H1 (cell line): Measurements from ENCODE around the gene ARHGAP15. TPM values are rescaled to one million over a fixed set of nuclear protein-coding genes. Genes with fewer than 3 reads are reported as not detected.

Source experiments
- CTCF ChIA-PET: fragments of 300-600 bp; sonication (Branson Sonifier 250); formaldehyde crosslinking; loops from one replicate; lab custom pipeline; 2021; ENCODE audit not compliant: partially characterized antibody; lab: Charles Lee
- POLR2A ChIA-PET: fragments of 300-600 bp; sonication (Branson Sonifier 250); formaldehyde crosslinking; loops from one replicate; lab custom pipeline; 2021; ENCODE audit warnings: inconsistent platforms; ENCODE audit not compliant: partially characterized antibody; lab: Charles Lee
- DNase-seq, 2 experiments: peaks; one replicate each; pipeline versions ENCODE4 v3.0.0 to v3.0.0-alpha.2; 2010 to 2022; ENCODE audit warnings: low spot score in 2 of 2, low read depth in 1 of 2, mixed read lengths in 1 of 2
- FAIRE-seq: peaks from 2 replicates; lab custom pipeline; 2011; peaks lifted over from hg19 to GRCh38; lab: Jason Lieb, UNC
- H2AFZ ChIP-seq: 2 replicates; pipeline ENCODE4 v1.8.1; 2012; ENCODE audit warnings: low read length, inconsistent platforms
- H2AK5ac ChIP-seq: 2 replicates; pipeline ENCODE4 v1.6.1; 2013; ENCODE audit warnings: low read depth, low read length
- H2BK120ac ChIP-seq: replicated peaks from 2 replicates; pipeline ENCODE3; 2013; ENCODE audit warnings: low read depth, low read length, inconsistent platforms
- H2BK12ac ChIP-seq: 2 replicates; pipeline ENCODE4 v1.6.1; 2013; ENCODE audit warnings: low read depth, low read length
- H2BK15ac ChIP-seq: 2 replicates; pipeline ENCODE4 v1.6.1; 2013; ENCODE audit warnings: low read length
- H2BK20ac ChIP-seq: 2 replicates; pipeline ENCODE4 v1.6.1; 2013; ENCODE audit warnings: low read length
- H2BK5ac ChIP-seq: 2 replicates; pipeline ENCODE4 v1.6.1; 2013; ENCODE audit warnings: low read depth, low read length
- H3K14ac ChIP-seq: 2 replicates; pipeline ENCODE4 v1.6.1; 2013; ENCODE audit warnings: inconsistent platforms; ENCODE audit not compliant: insufficient read length
- H3K18ac ChIP-seq: 2 replicates; pipeline ENCODE4 v1.6.1; 2013; ENCODE audit warnings: low read length; ENCODE audit errors: extremely low read depth
- H3K23ac ChIP-seq: 2 replicates; pipeline ENCODE4 v1.6.1; 2013; ENCODE audit warnings: inconsistent platforms; ENCODE audit not compliant: insufficient read length
- H3K23me2 ChIP-seq: 2 replicates; pipeline ENCODE4 v1.6.1; 2013; ENCODE audit warnings: low read depth, low read length
- H3K27ac ChIP-seq: 2 replicates; pipeline ENCODE4 v1.6.1; 2011; ENCODE audit warnings: low read depth, low read length, inconsistent platforms
- H3K27me3 ChIP-seq, 4 experiments: replicated peaks in 1 of 4; 1 replicate in 1 of 4; 2 replicates in 3 of 4; pipeline versions ENCODE4 v1.6.1 to v1.8.1; 2011 to 2013; ENCODE audit warnings: low read length in 3 of 4, mild to moderate bottlenecking in 3 of 4, inconsistent platforms in 2 of 4, mixed read lengths in 2 of 4, moderate library complexity in 1 of 4; ENCODE audit not compliant: control insufficient read depth in 3 of 4, insufficient read depth in 3 of 4; ENCODE audit errors: extremely low read depth in 1 of 4
- H3K36me3 ChIP-seq, 4 experiments: 2 replicates each; pipeline versions ENCODE4 v1.6.1 to v1.8.1; 2011 to 2013; ENCODE audit warnings: mild to moderate bottlenecking in 4 of 4, low read length in 3 of 4, moderate library complexity in 2 of 4, control low read depth in 1 of 4, inconsistent platforms in 1 of 4; ENCODE audit not compliant: insufficient read depth in 4 of 4, control insufficient read depth in 2 of 4
- H3K4ac ChIP-seq: replicated peaks from 2 replicates; pipeline ENCODE3; 2013; ENCODE audit warnings: low read length, low read depth, mixed read lengths, inconsistent platforms; ENCODE audit not compliant: insufficient read length
- H3K4me1 ChIP-seq, 4 experiments: replicated peaks in 1 of 4; 1 replicate in 1 of 4; 2 replicates in 3 of 4; pipeline versions ENCODE4 v1.6.1 to v1.8.1; 2011 to 2013; ENCODE audit warnings: low read length in 3 of 4, inconsistent platforms in 2 of 4, mixed read lengths in 1 of 4; ENCODE audit not compliant: insufficient read depth in 4 of 4, control insufficient read depth in 3 of 4
- H3K4me2 ChIP-seq, 2 experiments: 2 replicates each; pipeline versions ENCODE4 v1.6.1 to v1.8.1; 2011 to 2013; ENCODE audit warnings: low read depth in 2 of 2, low read length in 2 of 2, control low read depth in 1 of 2, inconsistent platforms in 1 of 2, mild to moderate bottlenecking in 1 of 2; ENCODE audit not compliant: insufficient read depth in 1 of 2
- H3K4me3 ChIP-seq, 4 experiments: fragments of 200-600, 300-600 bp in 1 of 4; sonication (generic), shearing (Covaris generic), sonication (Bioruptor Twin) in 1 of 4; 2 replicates each; pipeline versions ENCODE4 v1.5.1 to v1.8.1; 2011 to 2016; ENCODE audit warnings: low read length in 4 of 4, low read depth in 3 of 4, control low read depth in 2 of 4, inconsistent platforms in 2 of 4, mild to moderate bottlenecking in 2 of 4, mixed read lengths in 1 of 4, moderate library complexity in 1 of 4; ENCODE audit not compliant: insufficient read depth in 2 of 4; ENCODE audit errors: extremely low read depth in 1 of 4
- H3K56ac ChIP-seq: replicated peaks from 2 replicates; pipeline ENCODE3; 2013; ENCODE audit warnings: low read depth, mild to moderate bottlenecking, mixed read lengths, low read length, inconsistent platforms; ENCODE audit not compliant: insufficient read length
- H3K79me1 ChIP-seq: 2 replicates; pipeline ENCODE4 v1.6.1; 2013; ENCODE audit warnings: low read depth, low read length, control low read depth
- H3K79me2 ChIP-seq, 2 experiments: 2 replicates each; pipeline versions ENCODE4 v1.6.1 to v1.8.1; 2012 to 2013; ENCODE audit warnings: low read length in 2 of 2, mild to moderate bottlenecking in 2 of 2, inconsistent platforms in 1 of 2; ENCODE audit not compliant: insufficient read depth in 2 of 2, control insufficient read depth in 1 of 2
- H3K9ac ChIP-seq, 4 experiments: replicated peaks in 1 of 4; 1 replicate in 1 of 4; 2 replicates in 3 of 4; pipeline versions ENCODE4 v1.6.1 to v1.8.1; 2011 to 2013; ENCODE audit warnings: low read depth in 3 of 4, low read length in 3 of 4, control low read depth in 2 of 4, mild to moderate bottlenecking in 2 of 4, moderate library complexity in 2 of 4, inconsistent platforms in 1 of 4; ENCODE audit errors: extremely low read depth in 1 of 4
- H3K9me3 ChIP-seq, 2 experiments: 2 replicates each; pipeline versions ENCODE4 v1.6.1 to v1.8.1; 2012 to 2013; ENCODE audit warnings: mild to moderate bottlenecking in 2 of 2, moderate library complexity in 2 of 2, control low read depth in 1 of 2, inconsistent platforms in 1 of 2, low read depth in 1 of 2, low read length in 1 of 2, mixed read lengths in 1 of 2; ENCODE audit not compliant: insufficient read depth in 2 of 2
- H4K20me1 ChIP-seq, 2 experiments: replicated peaks in 1 of 2; 2 replicates each; pipeline versions ENCODE3 to v1.8.1; 2011 to 2013; ENCODE audit warnings: inconsistent platforms in 2 of 2, low read length in 2 of 2, mild to moderate bottlenecking in 1 of 2; ENCODE audit not compliant: insufficient read depth in 2 of 2, control insufficient read depth in 1 of 2
- H4K5ac ChIP-seq: 2 replicates; pipeline ENCODE4 v1.6.1; 2013; ENCODE audit warnings: low read length, low read depth, mixed read lengths, inconsistent platforms; ENCODE audit not compliant: insufficient read length
- H4K8ac ChIP-seq: 2 replicates; pipeline ENCODE4 v1.8.0; 2013; ENCODE audit warnings: mild to moderate bottlenecking, moderate library complexity, low read length, inconsistent platforms; ENCODE audit not compliant: insufficient read depth; ENCODE audit errors: extremely low read depth
- H4K91ac ChIP-seq: replicated peaks from 2 replicates; pipeline ENCODE3; 2013; ENCODE audit warnings: low read length, mixed read lengths, inconsistent platforms; ENCODE audit not compliant: insufficient read length
- BCL11A ChIP-seq, 2 experiments: IDR thresholded peaks; one replicate each; pipeline ENCODE4 v1.6.1; 2011; ENCODE audit warnings: low read depth in 2 of 2, low read length in 2 of 2, mild to moderate bottlenecking in 2 of 2
- CBX5 ChIP-seq: fragments of 300-800, 300-1000 bp; sonication (generic); IDR thresholded peaks from 2 replicates; pipeline ENCODE4 v1.7.1; 2016; ENCODE audit warnings: antibody characterized with exemption, low read length, low read depth
- CBX8 ChIP-seq: fragments of 300-800, 300-1000 bp; sonication (generic); IDR thresholded peaks from 2 replicates; pipeline ENCODE4 v1.7.1; 2016; ENCODE audit warnings: low read depth, low read length, borderline replicate concordance
- CHD1 ChIP-seq: IDR thresholded peaks from 2 replicates; pipeline ENCODE4 v1.6.1; 2012; ENCODE audit warnings: low read depth, low read length, improper control_type of control experiment
- CHD2 ChIP-seq: IDR thresholded peaks from 2 replicates; pipeline ENCODE4 v1.6.1; 2012; ENCODE audit warnings: low read length, improper control_type of control experiment
- HDAC2 ChIP-seq, 2 experiments: fragments of 300-600 bp in 1 of 2; sonication (generic) in 1 of 2; IDR thresholded peaks; 2 replicates each; pipeline ENCODE4 v1.6.1; 2011 to 2012; ENCODE audit warnings: low read depth in 2 of 2, low read length in 2 of 2, mild to moderate bottlenecking in 2 of 2, moderate library complexity in 2 of 2, borderline replicate concordance in 1 of 2, inconsistent platforms in 1 of 2
- JUND ChIP-seq: IDR thresholded peaks from 2 replicates; pipeline ENCODE4 v1.6.1; 2011; ENCODE audit warnings: mild to moderate bottlenecking, improper control_type of control experiment, low read length
- KDM1A ChIP-seq: fragments of 200-600, 300-600 bp; sonication (generic); IDR thresholded peaks from 2 replicates; pipeline ENCODE4 v1.7.1; 2016; ENCODE audit warnings: mild to moderate bottlenecking, low read length, borderline replicate concordance
- KDM4A ChIP-seq: IDR thresholded peaks from one replicate; pipeline ENCODE4 v1.7.1; 2012; ENCODE audit warnings: low read depth, mild to moderate bottlenecking, moderate library complexity, low read length, inconsistent platforms; ENCODE audit not compliant: severe bottlenecking
- NRF1 ChIP-seq: IDR thresholded peaks from 2 replicates; pipeline ENCODE4 v1.6.1; 2011; ENCODE audit warnings: mild to moderate bottlenecking, low read depth, low read length, improper control_type of control experiment
- RBBP5 ChIP-seq: IDR thresholded peaks from 2 replicates; pipeline ENCODE4 v1.7.1; 2012; ENCODE audit warnings: low read depth, mild to moderate bottlenecking, inconsistent platforms, low read length, moderate library complexity, borderline replicate concordance
- RXRA ChIP-seq: IDR thresholded peaks from 2 replicates; pipeline ENCODE4 v1.6.1; 2011; ENCODE audit warnings: low read depth, mild to moderate bottlenecking, low read length, moderate library complexity; ENCODE audit not compliant: insufficient read depth
- SIRT6 ChIP-seq: IDR thresholded peaks from one replicate; pipeline ENCODE4 v1.7.1; 2012; ENCODE audit warnings: low read length, inconsistent platforms
- SP1 ChIP-seq: IDR thresholded peaks from 2 replicates; pipeline ENCODE4 v1.6.1; 2011; ENCODE audit warnings: low read depth, low read length
- TEAD4 ChIP-seq: IDR thresholded peaks from 2 replicates; pipeline ENCODE4 v1.6.1; 2012; ENCODE audit warnings: low read depth, low read length, inconsistent platforms, mixed read lengths
- ZNF274 ChIP-seq: IDR thresholded peaks from 2 replicates; pipeline ENCODE4 v1.7.0; 2012; ENCODE audit warnings: low read length, borderline replicate concordance; ENCODE audit errors: extremely low read depth
- WGBS, 2 experiments: shearing (Covaris generic) in 1 of 2; methylation state at CpG; one replicate each; pipeline versions ENCODE4 v1.1.6 to v1.1.7; 2013 to 2015; ENCODE audit warnings: low lambda C conversion rate in 2 of 2, mixed read lengths in 2 of 2, inconsistent platforms in 1 of 2, low coverage in 1 of 2, missing lambda C conversion rate in 1 of 2; ENCODE audit not compliant: insufficient replicate concordance in 2 of 2, insufficient coverage in 1 of 2, insufficient read length in 1 of 2; ENCODE audit errors: extremely low coverage in 1 of 2, missing lambda C conversion rate in 1 of 2; 5-methylcytosine and 5-hydroxymethylcytosine counted together
- polyA plus RNA-seq, 7 experiments: library from polyadenylated mRNA; depleted of rRNA in 3 of 7; stranded (reverse) in 5 of 7; unstranded in 2 of 7; fragments of >200 nt in 5 of 7; fragments of 200-250 nt in 2 of 7; gene quantifications; 1 replicate in 5 of 7; 2 replicates in 1 of 7; 4 replicates in 1 of 7; pipeline versions ENCODE4 v1.2.1 to v1.2.3, GENCODE V29; 2011 to 2013; ENCODE audit warnings: missing spikeins in 2 of 7, mixed read lengths in 2 of 7
- total RNA-seq: library from RNA; stranded (reverse); fragmentation: NEBNext Ultra II Directional; extraction: Animal tissue kit (Norgen Biotek cat#: 25700); gene quantifications from 2 replicates; pipeline ENCODE4 v1.2.1, GENCODE V29; 2021

The ARHGAP15 gene
- total and polyA plus RNA-seq, 2 of the 8 experiments (the other 6 are each of a cell fraction or from before 2014, with no cell fraction given) = not detected

DNA sequence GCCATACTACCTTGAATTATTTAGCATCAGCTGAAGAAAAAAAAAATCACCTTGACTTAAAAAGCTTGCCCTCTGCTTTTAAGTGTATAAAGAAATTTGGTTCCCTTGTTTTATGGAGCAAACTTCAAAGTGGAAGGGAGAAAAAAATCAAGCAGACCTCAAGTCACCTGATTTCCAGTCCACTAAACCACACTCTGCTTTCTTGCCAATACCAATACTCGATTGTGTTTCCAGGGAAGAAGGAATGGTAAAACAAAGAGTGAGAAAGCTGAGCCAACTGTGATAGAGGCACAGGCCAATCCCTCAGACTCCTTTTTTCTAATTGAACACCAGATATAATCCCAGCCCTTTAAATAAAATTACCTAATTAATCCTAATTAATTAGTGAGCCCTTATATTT is 587.3 kb downstream of the ARHGAP15 start:
- Histone ChIP-seq H2BK20ac (no peak overlapping the region), H3K18ac (no peak overlapping the region), H3K23ac (no peak overlapping the region), H3K14ac (no peak overlapping the region), H3K79me2 (no peaks in the 10 kb centered on the region), H4K20me1 (no peaks in the 10 kb centered on the region), H2AFZ (no peak overlapping the region), H3K56ac (no peak overlapping the region), H3K79me1 (no peaks in the 10 kb centered on the region), H3K36me3 (no peaks in the 10 kb centered on the region), H3K23me2 (no peaks in the 10 kb centered on the region), H2BK5ac (no peak overlapping the region), H3K27me3 (no peaks in the 10 kb centered on the region), H4K8ac (no peak overlapping the region), H2BK12ac (no peak overlapping the region), H2AK5ac (no peak overlapping the region), H3K4ac (no peak overlapping the region), H2BK120ac (no peak overlapping the region), H3K4me1 (no peaks in the 10 kb centered on the region), H3K4me2 (no peak overlapping the region), H4K91ac (no peak overlapping the region), H4K5ac (no peak overlapping the region), H3K9me3 (peaks cover 0 to 3% of the 10 kb centered on the region in 2 experiments; a peak in 1 of 4 replicates), H3K27ac (no peak overlapping the region), H2BK15ac (no peak overlapping the region), H3K4me3 (no peak overlapping the region), H3K9ac (no peak overlapping the region)
- TF ChIP-seq BCL11A (IDR thresholded peaks at IDR 0.05; ENCODE audit: low read depth in 2 of 2, low read length in 2 of 2) (no peak), KDM1A (no peak), CHD2 (no peak), NRF1 (no peak), RXRA (no peak), KDM4A (no peak), CBX8 (no peak), SIRT6 (no peak), CHD1 (no peak), HDAC2 (IDR thresholded peaks at IDR 0.05; ENCODE audit: borderline replicate concordance in 1 of 2, low read depth in 2 of 2, low read length in 2 of 2) (no peak), SP1 (no peak), JUND (no peak), TEAD4 (no peak), ZNF274 (no peak), RBBP5 (no peak), CBX5 (no peak)
- ChIA-PET POLR2A (no interaction called here), CTCF (no interaction called here)
- 88% methylated on average over 1 of the region's 1 CpG; no CpG with 5 or more reads in 1 of the 2 experiments for WGBS, 2 experiments
- FAIRE-seq (no peak), DNase-seq (no peak)
